HG03175 (cell line): ENCODE data around the gene PCDHGA6.

ENCODE experiments used
- ATAC-seq: cut with Tn5 transposase; IDR thresholded peaks from one replicate; pipeline ENCODE4 v1.9.1; 2021; ENCODE audit warnings: mild to moderate bottlenecking, moderate library complexity; ENCODE audit not compliant: unreplicated experiment

Gene PCDHGA6

DNA sequence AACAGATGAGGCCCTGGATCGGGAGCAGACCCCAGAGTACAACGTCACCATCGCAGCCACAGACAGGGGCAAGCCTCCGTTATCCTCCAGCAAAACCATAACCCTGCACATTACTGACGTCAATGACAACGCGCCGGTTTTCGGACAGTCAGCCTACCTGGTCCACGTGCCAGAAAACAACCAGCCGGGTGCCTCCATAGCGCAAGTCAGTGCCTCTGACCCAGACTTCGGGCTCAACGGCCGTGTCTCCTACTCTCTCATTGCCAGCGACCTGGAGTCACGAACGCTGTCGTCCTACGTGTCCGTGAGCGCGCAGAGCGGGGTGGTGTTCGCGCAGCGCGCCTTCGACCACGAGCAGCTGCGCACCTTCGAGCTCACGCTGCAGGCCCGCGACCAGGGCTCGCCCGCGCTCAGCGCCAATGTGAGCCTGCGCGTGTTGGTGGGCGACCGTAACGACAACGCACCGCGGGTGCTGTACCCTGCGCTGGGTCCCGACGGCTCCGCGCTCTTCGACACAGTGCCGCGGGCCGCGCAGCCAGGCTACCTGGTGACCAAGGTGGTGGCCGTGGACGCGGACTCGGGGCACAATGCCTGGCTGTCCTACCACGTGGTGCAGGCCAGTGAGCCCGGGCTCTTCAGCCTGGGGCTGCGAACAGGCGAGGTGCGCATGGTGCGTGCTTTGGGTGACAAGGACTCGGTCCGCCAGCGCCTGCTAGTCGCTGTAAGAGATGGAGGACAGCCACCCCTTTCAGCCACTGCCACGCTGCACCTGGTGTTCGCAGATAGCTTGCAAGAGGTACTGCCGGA is 45.6 kb downstream of the PCDHGA6 start:
- no peak for ATAC-seq

- peak; percentile 50 for ATAC-seq
Observed at GRCh38 chr5:141420855-141421488, 47.3 kb downstream of the PCDHGA6 start, which contains the start of gene PCDHGA11. TSS of gene PCDHGA11 (plus strand) at chr5:141421051. CDS start at chr5:141421228, 177 bp downstream.

DNA sequence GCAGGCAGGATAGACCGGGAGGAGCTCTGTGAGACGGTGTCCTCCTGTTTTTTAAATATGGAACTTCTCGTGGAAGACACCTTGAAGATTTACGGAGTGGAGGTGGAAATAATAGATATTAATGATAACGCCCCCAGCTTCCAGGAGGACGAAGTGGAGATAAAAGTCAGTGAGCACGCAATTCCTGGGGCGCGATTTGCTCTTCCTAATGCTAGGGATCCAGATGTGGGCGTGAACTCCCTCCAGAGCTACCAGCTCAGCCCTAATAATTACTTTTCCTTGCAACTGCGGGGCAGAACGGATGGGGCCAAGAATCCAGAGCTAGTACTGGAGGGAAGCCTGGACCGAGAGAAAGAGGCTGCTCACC is 47.8 kb downstream of the PCDHGA6 start:
- ATAC-seq = no peak

GRCh38 chr5:141422742-141423291 is 49.1 kb downstream of the PCDHGA6 start:
- no peak for ATAC-seq

DNA sequence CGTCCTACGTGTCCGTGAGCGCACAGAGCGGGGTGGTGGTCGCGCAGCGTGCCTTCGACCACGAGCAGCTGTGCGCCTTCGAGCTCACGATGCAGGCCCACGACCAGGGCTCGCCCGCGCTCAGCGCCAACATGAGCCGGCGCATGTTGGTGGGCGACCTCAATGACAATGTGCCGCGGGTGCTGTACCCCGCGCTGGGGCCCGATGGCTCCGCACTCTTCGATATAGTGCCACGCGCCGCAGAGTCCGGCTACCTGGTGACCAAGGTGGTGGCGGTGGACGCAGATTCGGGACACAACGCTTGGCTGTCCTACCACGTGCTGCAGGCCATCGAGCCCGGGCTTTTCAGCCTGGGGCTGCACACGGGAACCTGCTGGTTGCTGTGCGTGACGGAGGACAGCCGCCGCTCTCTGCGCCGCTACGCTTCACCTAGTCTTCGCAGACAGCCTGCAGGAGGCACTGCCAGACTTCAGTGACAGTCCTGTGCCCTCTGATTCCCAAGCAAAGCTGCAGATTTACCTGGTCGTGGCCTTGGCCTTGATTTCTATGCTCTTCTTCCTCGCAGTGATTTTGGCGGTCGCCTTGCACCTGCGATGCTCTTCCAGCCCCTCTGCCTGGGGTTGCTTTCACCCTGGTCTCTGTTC is 54.2 kb downstream of the PCDHGA6 start:
- no peak for ATAC-seq
